GM21360 (cell line): Measurements from ENCODE around the gene CNIH3.
A peak's percentile ranks its signal among the peaks of the same experiment; 100 is the strongest.

Experiments used
- ATAC-seq: cut with Tn5 transposase; IDR thresholded peaks from one replicate; pipeline ENCODE4 v1.9.1; 2021; ENCODE audit warnings: mild to moderate bottlenecking, moderate library complexity; ENCODE audit not compliant: unreplicated experiment

The CNIH3 gene

GRCh38 chr1:224767676-224768075 is 151.6 kb downstream of the CNIH3 start:
- ATAC-seq = no peak

DNA sequence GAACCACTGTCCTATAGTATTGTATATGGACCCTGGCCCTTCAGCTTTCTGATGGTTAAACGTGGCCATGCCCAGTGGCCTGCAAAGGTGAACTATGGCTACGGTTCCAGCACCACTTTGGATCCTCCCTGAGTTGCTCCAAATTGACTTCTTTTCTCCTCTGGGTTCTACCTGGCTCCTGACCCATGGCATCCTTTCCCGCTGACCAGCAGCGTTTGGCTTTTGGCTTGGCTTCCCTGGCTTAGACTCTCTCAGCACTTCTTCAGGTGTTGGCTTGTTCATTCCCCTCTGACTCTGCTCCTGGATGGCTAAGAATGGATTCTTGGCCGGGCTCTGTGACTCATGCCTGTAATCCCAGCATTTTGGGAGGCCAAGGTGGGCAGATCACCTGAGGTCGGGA is 152.9 kb downstream of the CNIH3 start:
- ATAC-seq = no peak

DNA sequence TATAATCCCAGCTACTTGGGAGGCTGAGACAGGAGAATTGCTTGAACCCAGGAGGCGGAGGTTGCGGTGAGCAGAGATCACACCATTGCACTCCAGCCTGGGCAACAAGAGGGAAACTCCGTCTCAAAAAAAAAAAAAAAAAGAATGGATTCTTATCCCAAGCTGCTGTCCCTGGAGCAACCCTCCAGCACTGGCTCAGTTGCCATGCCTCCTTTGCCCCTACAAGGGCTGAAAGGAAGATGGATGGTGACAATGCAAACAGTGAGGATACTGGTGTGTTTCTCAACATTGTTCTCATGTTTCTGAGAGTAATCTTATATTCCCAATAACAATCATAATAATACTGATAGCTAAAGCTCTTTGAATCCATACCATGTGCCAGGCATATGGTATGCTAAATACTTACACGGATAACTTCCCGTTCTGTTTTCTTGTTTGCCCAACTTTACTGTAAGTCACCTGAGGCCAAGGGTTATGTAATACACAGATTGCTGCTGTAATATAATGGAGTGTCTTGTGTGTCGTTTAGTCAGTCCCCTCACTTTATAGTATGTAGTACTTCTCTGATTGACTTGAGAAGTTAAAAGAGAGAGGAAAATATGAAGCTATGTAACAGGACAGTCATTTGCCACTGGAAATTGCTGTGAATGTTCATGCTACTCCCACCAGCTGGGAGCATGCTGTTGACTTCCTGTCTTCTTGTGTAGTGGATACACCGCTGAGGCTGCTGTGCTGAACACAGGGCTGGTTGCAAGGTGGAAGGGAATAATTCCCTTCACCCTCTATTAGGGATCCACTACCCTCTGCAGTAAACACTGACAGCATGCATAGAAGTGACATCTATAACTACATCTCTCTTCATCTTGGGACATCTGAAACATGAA is 153.6 kb downstream of the CNIH3 start:
- no peak for ATAC-seq

DNA sequence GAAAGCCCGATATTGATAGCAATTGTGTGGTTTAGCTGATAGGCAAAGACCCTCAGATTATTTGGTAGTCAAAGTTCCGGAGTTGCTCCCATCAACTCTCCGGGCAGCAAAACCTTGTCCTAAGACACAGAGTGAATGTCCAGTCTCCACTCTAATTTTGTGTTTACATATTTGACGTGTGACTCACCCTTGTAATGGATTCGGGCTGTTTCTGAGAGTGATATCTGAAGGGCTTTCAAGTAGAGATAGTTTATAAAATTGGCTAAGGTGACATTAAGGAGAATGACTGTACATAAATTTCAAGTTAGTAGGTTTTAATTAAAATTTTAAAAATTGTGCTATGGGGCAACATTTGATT is 154.2 kb downstream of the CNIH3 start:
- no peak for ATAC-seq

DNA sequence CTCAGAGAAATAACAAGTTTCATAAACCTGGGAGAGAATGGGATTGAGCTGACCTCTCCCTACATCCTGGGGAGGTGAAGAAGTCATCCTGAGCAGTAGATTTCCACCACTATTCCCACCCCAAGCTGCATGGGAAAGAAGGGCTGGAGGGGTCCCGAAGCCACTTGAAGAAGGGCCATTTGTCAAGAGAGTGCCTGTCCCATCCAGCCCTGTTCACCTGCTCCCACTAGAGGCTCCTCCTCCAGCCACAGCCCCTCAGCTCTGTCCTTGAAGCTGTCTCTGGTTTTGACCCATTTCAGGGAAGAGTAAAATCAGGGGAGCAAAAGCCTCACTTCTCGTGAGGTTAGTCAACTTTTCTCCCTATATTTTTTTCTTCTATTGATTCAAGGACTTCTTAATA is 157.5 kb downstream of the CNIH3 start:
- ATAC-seq = no peak

DNA sequence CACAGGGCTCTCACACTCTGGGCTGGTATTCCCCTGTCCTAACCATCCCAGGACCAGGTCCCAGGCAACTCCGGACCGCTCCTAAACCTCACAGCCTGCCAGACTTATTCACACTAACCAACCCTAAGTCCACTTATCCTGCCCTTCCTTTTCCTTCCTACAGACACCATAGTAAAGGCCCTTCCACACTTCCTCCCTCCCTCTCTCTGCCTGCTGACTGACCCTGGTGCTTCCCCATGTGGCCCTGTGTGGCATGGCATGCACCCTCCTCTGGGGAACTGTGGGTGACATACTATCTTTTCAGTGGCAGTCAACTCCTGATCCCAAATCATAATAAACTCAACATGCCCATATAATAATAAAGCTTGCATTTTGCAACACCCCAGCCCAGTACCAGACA is 158.3 kb downstream of the CNIH3 start:
- ATAC-seq = no peak

DNA sequence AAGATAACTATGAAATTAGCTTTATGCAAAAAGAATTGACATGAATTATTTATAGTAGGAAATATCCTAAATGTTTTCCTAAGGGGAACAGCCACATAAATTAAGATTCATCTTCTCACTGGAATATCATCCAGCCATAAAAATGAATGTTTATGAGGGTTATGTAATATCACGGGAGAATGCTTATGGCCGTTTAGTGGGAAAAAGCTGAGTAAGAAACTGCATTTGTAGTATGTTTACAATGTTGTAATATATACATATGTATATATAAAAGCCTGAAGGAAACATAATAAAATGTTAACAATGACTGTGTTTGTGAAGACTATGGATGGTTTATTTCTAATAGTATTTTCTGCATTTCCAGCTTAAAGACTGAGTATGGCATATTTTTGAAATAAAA is 161.1 kb downstream of the CNIH3 start:
- no peak for ATAC-seq

GRCh38 chr1:224779536-224779935 is 163.4 kb downstream of the CNIH3 start:
- no peak for ATAC-seq

DNA sequence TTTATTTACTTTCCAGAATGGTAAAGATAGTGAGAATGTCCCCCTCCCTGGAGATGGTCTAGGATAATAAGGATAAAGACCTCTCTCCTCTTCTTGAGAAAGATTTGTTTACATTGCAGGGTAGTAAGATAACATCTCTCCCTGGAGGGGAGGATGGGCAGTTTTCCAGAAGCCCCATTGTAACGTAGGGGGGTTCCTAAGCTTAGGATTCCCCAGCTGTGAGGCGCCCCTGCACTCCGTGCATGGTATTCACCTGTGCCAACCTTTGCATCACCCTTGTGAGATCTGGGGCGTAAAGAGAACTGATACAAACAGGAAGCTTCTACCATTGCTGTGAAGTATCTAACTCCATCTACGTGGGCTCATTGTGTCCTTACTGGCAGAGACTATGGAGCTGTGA is 164.6 kb downstream of the CNIH3 start:
- ATAC-seq = no peak

DNA sequence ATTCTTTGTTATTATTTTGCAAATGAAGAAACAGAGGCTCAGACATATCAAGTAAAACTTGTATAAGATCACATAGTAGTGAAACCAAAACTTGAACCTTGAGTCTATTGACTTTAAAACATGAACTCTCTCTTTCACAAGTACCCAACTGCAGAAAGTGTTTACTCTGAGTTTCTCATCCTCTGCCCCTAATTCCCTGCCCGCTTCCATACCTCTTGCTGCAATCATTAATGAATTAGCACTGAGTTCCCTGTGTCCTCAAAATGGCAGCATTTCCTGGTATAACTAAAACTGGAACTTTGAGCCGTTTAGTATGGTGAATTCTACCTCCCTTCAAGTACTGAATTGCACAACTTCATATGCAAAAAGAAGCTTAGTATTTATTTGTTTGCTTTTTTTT is 165.7 kb downstream of the CNIH3 start:
- no peak for ATAC-seq

DNA sequence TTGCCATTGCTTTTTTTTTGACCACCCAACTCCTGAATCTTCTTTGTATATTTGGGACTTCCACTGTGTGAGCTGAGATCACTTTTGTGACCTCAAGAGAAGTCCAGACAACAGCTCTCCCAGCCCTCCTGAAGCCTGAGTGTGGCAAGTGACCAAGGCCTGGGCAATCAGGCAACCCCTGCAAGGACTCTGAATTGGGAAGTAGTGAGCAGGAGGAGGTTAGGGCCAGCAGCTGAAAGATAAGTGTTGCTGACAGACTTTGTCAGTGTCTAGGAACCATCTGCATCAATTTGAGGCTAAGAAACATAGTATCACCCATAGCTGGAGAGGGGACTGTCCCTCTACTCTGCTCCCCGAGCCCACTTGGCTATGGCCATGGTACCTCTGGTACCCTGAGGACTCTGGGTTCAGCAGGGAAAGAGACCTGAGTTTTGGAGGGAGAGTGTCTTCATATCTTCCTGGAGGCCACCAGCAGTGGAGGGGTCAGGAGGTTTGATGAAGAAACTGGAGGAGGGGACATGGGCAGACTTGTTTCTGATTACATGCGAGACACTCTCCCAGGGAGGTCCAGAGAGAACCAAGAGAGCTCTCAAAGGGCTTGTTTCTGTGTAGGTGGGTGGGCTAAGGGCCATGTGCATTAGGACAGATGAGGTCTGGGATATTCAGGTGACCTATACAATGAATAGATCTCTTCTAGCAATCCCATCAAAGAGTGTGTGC is 166.3 kb downstream of the CNIH3 start:
- no peak for ATAC-seq

GRCh38 chr1:224783006-224783651 is 167.0 kb downstream of the CNIH3 start:
- peak; percentile 54 for ATAC-seq

- no peak for ATAC-seq
Observed at GRCh38 chr1:224784265-224785039, 168.3 kb downstream of the CNIH3 start.

GRCh38 chr1:224785040-224785328 is 168.9 kb downstream of the CNIH3 start:
- no peak for ATAC-seq

DNA sequence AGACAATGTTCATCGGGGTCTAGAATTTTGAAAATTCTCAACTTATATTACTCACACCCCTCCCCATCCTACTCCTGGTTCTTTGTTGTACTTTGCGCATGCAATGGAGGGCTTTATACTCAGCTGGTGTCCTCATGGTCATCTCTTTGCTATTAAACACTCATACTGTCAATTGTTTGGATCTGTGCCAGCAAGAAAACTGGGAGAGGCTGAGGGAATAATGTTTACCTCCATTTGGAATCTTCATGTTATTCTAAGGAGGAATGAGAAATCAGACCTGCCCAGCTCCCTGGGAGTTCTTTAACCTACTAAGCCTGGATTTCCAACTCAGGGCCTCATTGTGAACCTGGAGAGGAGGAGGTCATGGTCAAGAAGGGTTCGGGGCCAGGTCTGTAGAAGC is 169.5 kb downstream of the CNIH3 start:
- ATAC-seq = no peak

DNA sequence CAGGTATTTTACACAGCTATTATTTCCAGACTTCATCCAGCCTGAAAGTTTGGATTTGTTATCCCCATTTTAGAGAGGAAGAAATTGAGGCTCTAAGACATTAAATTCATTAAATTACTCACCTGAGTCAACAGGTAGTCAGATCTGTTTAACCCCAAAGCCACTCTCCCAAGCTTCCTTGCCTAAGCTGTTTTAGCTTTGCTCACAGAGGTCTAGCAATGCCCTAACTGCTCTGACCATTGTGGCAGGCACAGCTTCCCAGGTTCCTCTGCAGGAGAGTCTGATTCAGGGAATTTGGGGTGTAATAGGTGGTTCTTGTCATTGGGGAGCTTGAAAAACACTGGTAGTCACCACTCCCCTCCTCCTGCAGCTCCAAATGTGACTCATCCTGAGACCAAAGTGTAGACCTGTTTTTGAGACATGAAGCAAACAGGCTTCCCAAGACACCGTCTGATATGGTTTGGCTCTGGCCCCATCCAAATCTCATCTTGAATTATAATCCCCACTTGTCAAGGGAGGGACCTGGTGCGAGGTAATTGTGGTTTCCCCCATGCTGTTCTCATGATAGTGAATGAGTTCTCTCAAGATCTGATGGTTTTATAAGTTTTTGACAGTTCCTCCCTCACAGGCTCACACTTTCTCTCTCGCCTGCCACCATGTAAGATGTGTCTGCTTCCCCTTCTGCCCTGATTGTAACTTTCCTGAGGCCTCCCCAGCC is 170.6 kb downstream of the CNIH3 start:
- no peak for ATAC-seq

GRCh38 chr1:224789311-224789710 is 173.2 kb downstream of the CNIH3 start:
- ATAC-seq = no peak
